OCI-LY3 (cell line): Measurements from ENCODE around the gene CCDC83.

Source experiments
- H2AFZ ChIP-seq: fragments of 200-600, 300-600 bp; shearing (Covaris generic); 2 replicates; pipeline ENCODE4 v1.6.0; 2014; ENCODE audit warnings: antibody characterized with exemption, low read depth, low read length
- H3K27ac ChIP-seq: fragments of 200-600, 300-600 bp; sonication (generic); 2 replicates; pipeline ENCODE4 v1.5.1; 2014; ENCODE audit warnings: mild to moderate bottlenecking, low read length, moderate library complexity, mixed read lengths
- H3K27me3 ChIP-seq: fragments of 200-600, 300-600 bp; sonication (generic); 2 replicates; pipeline ENCODE4 v1.6.1; 2014; ENCODE audit warnings: low read depth, low read length, mixed read lengths
- H3K36me3 ChIP-seq: fragments of 200-600, 300-600 bp; sonication (generic); replicated peaks from 2 replicates; pipeline ENCODE3; 2014; ENCODE audit warnings: low read depth, low read length, mixed read lengths
- H3K4me1 ChIP-seq: fragments of 300-600, 200-600 bp; sonication (generic); 2 replicates; pipeline ENCODE4 v1.6.1; 2014; ENCODE audit warnings: low read length, mixed read lengths
- H3K4me2 ChIP-seq: fragments of 200-600, 300-600 bp; sonication (generic); 2 replicates; pipeline ENCODE4 v1.6.1; 2014; ENCODE audit warnings: low read length, mixed read lengths
- H3K4me3 ChIP-seq: fragments of 300-600, 200-600 bp; sonication (generic); 2 replicates; pipeline ENCODE4 v1.5.1; 2014; ENCODE audit warnings: antibody characterized with exemption, mild to moderate bottlenecking, low read length, moderate library complexity
- H3K79me2 ChIP-seq: fragments of 300-600, 200-600 bp; shearing (Covaris generic); 2 replicates; pipeline ENCODE4 v1.6.1; 2014; ENCODE audit warnings: mild to moderate bottlenecking, low read length, mixed read lengths
- H3K9ac ChIP-seq: fragments of 300-600, 200-600 bp; shearing (Covaris generic); 2 replicates; pipeline ENCODE4 v1.6.0; 2014; ENCODE audit warnings: mild to moderate bottlenecking, low read length, moderate library complexity
- H3K9me3 ChIP-seq: fragments of 200-600, 300-600 bp; shearing (Covaris generic); 2 replicates; pipeline ENCODE4 v1.6.1; 2014; ENCODE audit warnings: low read length, mixed read lengths; ENCODE audit not compliant: insufficient read depth
- H4K20me1 ChIP-seq: fragments of 200-600, 300-600 bp; sonication (generic); 2 replicates; pipeline ENCODE4 v1.6.1; 2016; ENCODE audit warnings: low read length, mixed read lengths; ENCODE audit not compliant: insufficient read depth
- CTCF ChIP-seq: fragments of 200-600, 300-600 bp; sonication (generic); IDR thresholded peaks from 2 replicates; pipeline ENCODE4 v1.5.1; 2014; ENCODE audit warnings: antibody characterized with exemption, low read length, low read depth
- EZH2phosphoT487 ChIP-seq: fragments of 200-600 bp; shearing (Covaris generic); IDR thresholded peaks from 2 replicates; pipeline ENCODE4 v1.6.1; 2018; ENCODE audit warnings: antibody characterized with exemption, mixed run types, low read depth

The CCDC83 gene

GRCh38 chr11:85896876-85897275 is 41.7 kb downstream of the CCDC83 start:
- H3K4me2 ChIP-seq = no peak overlapping the region
- no peaks in the 10 kb centered on the region for H3K36me3 ChIP-seq
- no peaks in the 10 kb centered on the region for H3K27me3 ChIP-seq
- no peak overlapping the region for H2AFZ ChIP-seq
- H3K9ac ChIP-seq = no peak overlapping the region
- TF ChIP-seq EZH2phosphoT487 (no peak), CTCF (no peak)
- H3K4me3 ChIP-seq = no peak overlapping the region
- no peaks in the 10 kb centered on the region for H3K9me3 ChIP-seq
- peaks cover 6% of the 10 kb centered on the region; the same call in 1 of the 2 replicates for H3K4me1 ChIP-seq
- H4K20me1 ChIP-seq = no peaks in the 10 kb centered on the region
- H3K27ac ChIP-seq = no peak overlapping the region
- no peaks in the 10 kb centered on the region for H3K79me2 ChIP-seq

GRCh38 chr11:85898456-85898855 is 43.3 kb downstream of the CCDC83 start:
- Histone ChIP-seq H3K9ac (no peak overlapping the region), H3K4me3 (no peak overlapping the region), H2AFZ (no peak overlapping the region), H3K79me2 (no peaks in the 10 kb centered on the region), H3K9me3 (no peaks in the 10 kb centered on the region), H3K4me2 (no peak overlapping the region), H3K4me1 (peaks cover 6% of the 10 kb centered on the region; the same call in 1 of the 2 replicates), H3K36me3 (no peaks in the 10 kb centered on the region), H3K27ac (no peak overlapping the region), H4K20me1 (no peaks in the 10 kb centered on the region), H3K27me3 (no peaks in the 10 kb centered on the region)
- TF ChIP-seq CTCF (no peak), EZH2phosphoT487 (no peak)

- no peaks in the 10 kb centered on the region for H3K79me2 ChIP-seq
- H3K9ac ChIP-seq = no peak overlapping the region
- H3K36me3 ChIP-seq = no peaks in the 10 kb centered on the region
- H3K4me2 ChIP-seq = no peak overlapping the region
- H3K27ac ChIP-seq = no peak overlapping the region
- H3K9me3 ChIP-seq = no peaks in the 10 kb centered on the region
- H3K4me1 ChIP-seq = no peaks in the 10 kb centered on the region
- no peaks in the 10 kb centered on the region for H4K20me1 ChIP-seq
- no peak overlapping the region for H2AFZ ChIP-seq
- no peaks in the 10 kb centered on the region for H3K27me3 ChIP-seq
- H3K4me3 ChIP-seq = no peak overlapping the region
- TF ChIP-seq CTCF (no peak), EZH2phosphoT487 (no peak)
Measured at GRCh38 chr11:85902353-85902752, 47.2 kb downstream of the CCDC83 start.

- Histone ChIP-seq H2AFZ (no peak overlapping the region), H3K9ac (no peak overlapping the region), H3K27ac (no peak overlapping the region), H3K36me3 (no peaks in the 10 kb centered on the region), H3K9me3 (no peaks in the 10 kb centered on the region), H4K20me1 (no peaks in the 10 kb centered on the region), H3K4me1 (no peaks in the 10 kb centered on the region), H3K4me2 (no peak overlapping the region), H3K27me3 (no peaks in the 10 kb centered on the region), H3K79me2 (no peaks in the 10 kb centered on the region), H3K4me3 (no peak overlapping the region)
- TF ChIP-seq EZH2phosphoT487 (no peak), CTCF (no peak)
Measured at GRCh38 chr11:85903406-85903805, 48.2 kb downstream of the CCDC83 start.
